Keratinocyte (primary cell): ENCODE results near the gene KCNJ15.

Experiments used
- CTCF ChIP-seq, 3 experiments: IDR thresholded peaks in 1 of 3; conservative IDR thresholded peaks in 1 of 3; optimal IDR thresholded peaks in 1 of 3; 2 replicates in 2 of 3; 3 replicates in 1 of 3; pipeline versions ENCODE3 to v1.5.1; 2011; ENCODE audit warnings: low read length in 3 of 3, mild to moderate bottlenecking in 3 of 3, moderate library complexity in 2 of 3, control low read depth in 1 of 3, inconsistent platforms in 1 of 3; ENCODE audit not compliant: insufficient read depth in 2 of 3; ENCODE audit errors: extremely low read depth in 1 of 3
- EZH2 ChIP-seq: IDR thresholded peaks from one replicate; pipeline ENCODE4 v1.6.1; 2012; ENCODE audit warnings: inconsistent platforms, mild to moderate bottlenecking, low read length, moderate library complexity

- TF ChIP-seq CTCF (optimal IDR thresholded peaks at IDR 0.05 in 1 of 3, IDR thresholded peaks at IDR 0.05 in 1 of 3, conservative IDR thresholded peaks at IDR 0.05 in 1 of 3; ENCODE audit: extremely low read depth in 1 of 3, insufficient read depth in 2 of 3, low read length in 3 of 3) (no peak), EZH2 (no peak)
Measured at GRCh38 chr21:38314558-38314957, 57.8 kb downstream of the KCNJ15 start.
